ENCODE data around the gene GRAP2. TPM values are rescaled to one million over a fixed set of nuclear protein-coding genes. Genes with fewer than 3 reads are reported as not detected.

The GRAP2 gene
- total RNA-seq, 1 donor from 2014 or later = 0.24 TPM

DNA sequence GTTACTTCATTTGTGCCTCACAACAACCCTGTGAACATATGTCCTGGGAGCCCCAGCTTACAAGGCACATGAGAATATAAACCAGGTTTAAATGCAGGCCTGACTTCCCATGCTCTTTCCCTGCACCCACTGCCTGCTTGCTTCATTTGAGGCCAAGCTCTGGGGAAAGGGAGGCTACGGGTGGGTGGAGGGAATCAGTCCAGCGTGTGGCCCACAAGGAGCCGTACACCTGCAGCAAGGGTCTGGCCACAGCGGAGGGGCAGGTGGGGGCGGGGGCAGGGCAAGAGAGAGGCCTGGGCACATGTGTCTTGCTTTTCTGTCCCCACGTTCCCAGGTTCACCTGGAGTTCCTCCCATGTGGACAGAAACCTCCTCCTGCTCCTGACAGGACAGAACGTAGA, 120.1 kb downstream of the GRAP2 start:
- no peak overlapping the region for H3K4me3 Mint-ChIP-seq

DNA sequence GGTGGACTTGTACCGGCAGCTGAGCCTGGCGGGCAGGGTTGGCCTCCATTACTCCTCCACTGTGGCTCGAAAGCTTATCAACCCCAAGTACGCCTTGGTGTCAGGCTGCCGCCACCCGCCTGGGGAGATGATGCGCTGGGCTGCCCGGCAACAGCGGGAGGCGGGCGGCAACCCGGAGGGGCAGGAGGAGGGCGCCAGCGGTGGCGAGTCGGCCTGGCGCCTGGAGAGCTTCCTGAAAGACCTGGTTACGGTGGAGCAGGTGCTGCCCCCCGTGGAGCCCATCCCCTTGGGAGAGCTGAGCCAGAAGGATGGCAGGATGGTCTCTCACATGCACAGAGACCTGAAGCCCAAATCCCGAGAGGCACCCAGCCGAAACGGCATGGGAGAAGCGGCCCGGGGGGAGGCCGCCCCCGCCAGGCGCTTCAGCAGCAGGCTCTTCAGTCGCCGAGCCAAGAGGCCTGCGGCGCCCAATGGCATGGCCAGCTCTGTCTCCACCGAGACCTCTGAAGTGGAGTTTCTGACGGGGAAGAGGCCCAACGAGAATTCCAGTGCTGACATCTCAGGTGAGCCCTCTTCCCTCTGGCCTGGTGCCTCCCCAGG, 120.6 kb downstream of the GRAP2 start:
- no peak overlapping the region for H3K27ac Mint-ChIP-seq
- H3K36me3 Mint-ChIP-seq = no peaks in the 10 kb centered on the region
- no peak for TF ChIP-seq CTCF (conservative IDR thresholded peaks at IDR 0.05)
- DNase-seq (ENCODE audit: extremely low spot score, unreplicated experiment) = no peak
- no peaks in the 10 kb centered on the region for H3K4me1 Mint-ChIP-seq (ENCODE audit: unreplicated experiment)
- no peaks in the 10 kb centered on the region for H3K9me3 Mint-ChIP-seq
- H3K4me3 Mint-ChIP-seq = no peak overlapping the region
- H3K27me3 Mint-ChIP-seq = no peaks in the 10 kb centered on the region

More for the DNA sequence above, 120.1 kb downstream of the GRAP2 start:
- Mint-ChIP-seq H3K4me1 (ENCODE audit: unreplicated experiment) (no peaks in the 10 kb centered on the region), H3K27ac (no peak overlapping the region), H3K36me3 (no peaks in the 10 kb centered on the region), H3K27me3 (no peaks in the 10 kb centered on the region), H3K9me3 (no peaks in the 10 kb centered on the region)
- no peak for DNase-seq (ENCODE audit: extremely low spot score, unreplicated experiment)
- no peak for TF ChIP-seq CTCF (conservative IDR thresholded peaks at IDR 0.05)

DNA sequence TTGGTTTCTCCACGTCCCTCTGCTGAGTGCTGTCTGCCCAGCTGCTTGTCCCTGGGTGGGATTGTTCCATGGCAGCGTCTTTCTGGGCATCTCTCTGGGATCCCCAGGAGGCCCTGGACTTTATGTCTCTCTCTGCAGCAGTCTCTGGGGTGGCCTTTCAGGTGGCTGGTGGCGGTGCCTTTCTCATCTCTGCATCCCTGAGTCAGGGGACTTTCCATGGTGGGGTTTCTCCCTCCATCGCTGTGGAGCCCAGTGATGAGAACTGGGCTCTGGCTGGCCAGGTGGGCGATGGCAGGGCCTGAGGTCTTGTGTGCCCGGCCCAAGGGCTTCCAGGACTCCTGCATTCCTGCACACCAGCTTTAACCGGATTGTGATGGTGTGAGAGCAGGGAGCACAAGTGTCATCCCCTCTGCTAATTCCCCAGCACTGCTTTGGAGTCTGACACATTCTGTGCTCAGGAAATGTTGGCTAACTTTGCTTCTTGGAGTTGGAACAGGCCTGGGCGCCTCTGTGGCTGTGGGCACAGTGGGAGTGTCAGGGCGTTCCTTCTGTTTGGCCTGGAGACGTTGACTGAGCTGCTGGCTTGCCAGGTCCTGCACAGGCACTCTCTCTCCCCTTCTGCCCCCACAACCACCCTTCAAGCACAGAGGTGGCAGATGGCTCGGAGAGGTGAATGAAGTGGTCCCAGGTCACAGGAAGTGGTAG, 121.8 kb downstream of the GRAP2 start:
- H3K4me1 Mint-ChIP-seq (ENCODE audit: unreplicated experiment) = no peaks in the 10 kb centered on the region

More for the DNA sequence above, 121.8 kb downstream of the GRAP2 start:
- TF ChIP-seq CTCF (conservative IDR thresholded peaks at IDR 0.05) = no peak
- H3K27me3 Mint-ChIP-seq = no peaks in the 10 kb centered on the region
- no peak for DNase-seq (ENCODE audit: extremely low spot score, unreplicated experiment)
- H3K9me3 Mint-ChIP-seq = no peaks in the 10 kb centered on the region
- no peak overlapping the region for H3K4me3 Mint-ChIP-seq
- H3K27ac Mint-ChIP-seq = no peak overlapping the region
- no peaks in the 10 kb centered on the region for H3K36me3 Mint-ChIP-seq

Other genes with a start within 250 kb of the GRAP2 start
- gene ENTHD1, start 7.3 kb upstream of the GRAP2 start, total RNA-seq (ENCODE audit: low replicate concordance) = not detected in 2 replicates
- not detected in 2 replicates for gene TMA7B, start 59.3 kb downstream of the GRAP2 start, total RNA-seq (ENCODE audit: low replicate concordance)
- 12.4 and 37.5 TPM in 2 replicates for gene FAM83F, start 93.9 kb downstream of the GRAP2 start, total RNA-seq (ENCODE audit: low replicate concordance)

Measured in type B pancreatic cell (in vitro differentiated cells).